Transverse colon (tissue), 4 donors: ENCODE measurements around the gene CTU1.

ENCODE experiments used
- CTCF ChIP-seq, 5 experiments: fragments of 200-600 bp in 3 of 5; fragments of 450-650 bp in 2 of 5; sonication (generic) in 3 of 5; IDR thresholded peaks; 1 replicate in 2 of 5; 2 replicates in 3 of 5; pipeline ENCODE4 v1.5.1; 2016 to 2017; ENCODE audit warnings: antibody characterized with exemption in 5 of 5, inconsistent platforms in 3 of 5, mild to moderate bottlenecking in 2 of 5, moderate library complexity in 1 of 5
- EP300 ChIP-seq: sonication (generic); formaldehyde crosslinking; IDR thresholded peaks from one replicate; pipeline ENCODE4 v1.6.1; 2017; ENCODE audit warnings: antibody characterized with exemption, low read depth
- POLR2A ChIP-seq: fragments of 450-650 bp; IDR thresholded peaks from one replicate; pipeline ENCODE4 v1.6.1; 2016; ENCODE audit warnings: antibody characterized with exemption, mild to moderate bottlenecking, moderate library complexity
- POLR2AphosphoS5 ChIP-seq, 3 donors: sonication (generic); formaldehyde crosslinking; IDR thresholded peaks; one replicate each; pipeline ENCODE4 v1.6.1; 2016; ENCODE audit warnings: antibody characterized with exemption in 3 of 3

- TF ChIP-seq POLR2A (no peak), CTCF (IDR thresholded peaks at IDR 0.05) (no peak), EP300 (no peak), POLR2AphosphoS5 (IDR thresholded peaks at IDR 0.05) (no peak)
Observed at GRCh38 chr19:51101171-51101865, 6.9 kb downstream of the CTU1 start.
